Stimulated activated CD4-positive, alpha-beta T cell treated with anti-CD3 and anti-CD28 coated beads, Interleukin-1b, Interleukin-23, amount 100 ng/mL, for 1 hour (primary cell): ENCODE results near the gene POLR1F.
"Not testable (repeated sequence)": the region's sequence is repeated elsewhere in the genome, so short reads cannot be mapped to it uniquely, and the experiment has no call there.

Experiments
- DNase-seq, 2 donors: peaks; one replicate each; pipeline ENCODE4 v3.0.0-alpha.2; 2020; ENCODE audit warnings: low read depth in 2 of 2

POLR1F gene, protein sequence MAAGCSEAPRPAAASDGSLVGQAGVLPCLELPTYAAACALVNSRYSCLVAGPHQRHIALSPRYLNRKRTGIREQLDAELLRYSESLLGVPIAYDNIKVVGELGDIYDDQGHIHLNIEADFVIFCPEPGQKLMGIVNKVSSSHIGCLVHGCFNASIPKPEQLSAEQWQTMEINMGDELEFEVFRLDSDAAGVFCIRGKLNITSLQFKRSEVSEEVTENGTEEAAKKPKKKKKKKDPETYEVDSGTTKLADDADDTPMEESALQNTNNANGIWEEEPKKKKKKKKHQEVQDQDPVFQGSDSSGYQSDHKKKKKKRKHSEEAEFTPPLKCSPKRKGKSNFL

DNA sequence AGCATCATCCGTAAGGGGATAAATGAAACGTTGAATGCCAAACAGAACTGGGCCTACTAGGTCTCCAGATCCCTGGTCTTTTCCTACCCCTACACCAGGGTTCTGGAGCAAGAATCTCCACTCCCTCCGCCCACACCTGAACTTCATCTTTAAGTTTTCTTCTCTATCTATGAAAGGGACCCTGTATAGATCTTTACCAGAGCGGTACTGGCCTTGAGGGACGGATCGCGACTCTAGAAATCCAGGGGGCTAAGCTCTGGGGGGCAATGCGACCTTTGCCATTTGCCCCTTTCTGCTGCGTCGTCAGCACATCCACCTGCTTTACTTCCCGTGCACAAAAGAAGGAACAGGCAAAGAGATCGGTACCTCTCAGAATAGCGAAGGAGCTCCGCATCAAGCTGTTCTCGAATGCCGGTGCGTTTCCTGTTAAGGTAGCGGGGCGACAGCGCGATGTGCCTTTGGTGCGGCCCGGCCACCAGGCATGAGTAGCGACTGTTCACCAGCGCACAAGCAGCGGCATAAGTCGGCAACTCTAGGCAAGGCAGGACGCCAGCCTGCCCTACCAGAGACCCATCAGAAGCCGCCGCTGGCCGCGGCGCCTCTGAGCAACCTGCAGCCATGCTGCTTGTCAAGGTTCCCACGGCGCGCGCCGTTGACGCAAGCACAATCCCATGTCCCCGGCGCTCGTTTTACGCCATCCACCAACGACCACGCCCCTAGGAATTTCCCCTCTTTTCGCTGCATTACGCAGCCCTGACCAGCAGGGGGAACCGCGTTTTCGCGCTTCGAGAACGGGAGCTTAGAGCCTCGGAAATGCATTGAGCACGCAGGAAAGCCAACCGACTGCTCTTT, at the start of gene POLR1F:
Gene POLR1F (minus strand): TSS at position 641 of the 852 bp plus-strand sequence. CDS start 21 bp downstream, at position 620.
- DNase-seq = peak; percentile 81 to 92

DNA sequence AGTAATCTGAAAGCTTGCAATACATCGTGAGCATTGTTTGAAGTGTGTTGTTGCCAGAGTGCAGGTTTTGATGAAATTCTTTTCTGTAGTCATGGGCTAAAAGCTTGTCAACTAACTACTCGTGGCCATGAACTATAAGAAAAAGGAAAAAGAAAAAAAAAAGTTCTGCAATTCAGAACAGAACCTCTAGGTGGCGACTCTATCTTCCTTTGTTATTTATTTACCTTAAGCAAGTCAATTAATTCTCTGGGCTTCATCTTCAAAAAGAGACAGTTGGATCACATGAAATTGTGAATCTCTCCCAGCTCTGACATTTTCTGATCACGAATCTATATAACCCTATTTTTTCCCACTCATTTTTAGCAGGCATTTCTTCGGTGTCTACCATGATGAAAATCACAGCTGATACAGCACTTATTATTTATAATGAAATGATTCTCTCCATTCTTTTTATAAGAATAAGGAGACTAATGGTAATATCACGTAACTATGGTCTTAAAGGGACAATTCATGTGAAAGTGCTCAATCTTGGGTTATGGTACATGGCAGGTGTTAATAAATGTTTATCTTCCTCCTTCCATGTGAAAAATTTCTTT, 45.8 kb upstream of the POLR1F start:
- DNase-seq = no peak

DNA sequence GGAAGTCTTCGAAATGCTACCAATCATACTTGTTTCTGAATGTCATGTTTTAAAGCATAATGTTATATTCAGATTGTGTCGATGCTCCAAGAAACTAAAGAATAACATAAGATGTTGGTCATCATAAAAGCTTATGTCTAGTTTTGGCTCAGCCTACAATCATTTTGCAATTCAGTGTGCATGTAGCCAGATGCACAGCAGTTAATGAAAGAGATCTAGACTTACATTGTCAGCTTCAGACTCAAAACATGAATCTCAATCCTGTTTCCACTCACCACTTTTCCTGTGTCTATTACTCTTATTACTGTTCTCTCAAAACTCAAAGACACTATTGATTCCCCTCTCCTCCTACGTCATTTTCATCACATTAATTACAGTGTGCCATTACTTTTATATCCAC, 43.2 kb upstream of the POLR1F start:
- DNase-seq = no peak

DNA sequence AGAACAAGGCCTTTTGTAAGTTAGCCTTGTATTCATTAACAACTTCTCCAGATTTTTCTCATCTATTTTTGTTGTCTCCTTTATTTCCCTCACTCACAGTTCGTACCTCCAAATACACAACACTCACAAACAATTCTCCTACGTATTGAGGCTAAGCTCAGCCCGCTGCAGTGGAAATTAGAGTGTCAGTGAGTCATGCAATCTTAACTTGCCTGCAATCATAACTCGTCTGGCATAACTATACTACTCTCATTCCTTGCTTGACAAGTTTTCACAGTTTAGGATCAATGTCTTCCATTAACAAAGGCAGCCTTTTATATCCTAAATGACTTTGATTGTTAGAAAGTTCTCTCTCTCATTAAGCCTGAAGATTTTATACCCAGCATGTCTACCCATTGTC, 40.8 kb upstream of the POLR1F start:
- DNase-seq = no peak

DNA sequence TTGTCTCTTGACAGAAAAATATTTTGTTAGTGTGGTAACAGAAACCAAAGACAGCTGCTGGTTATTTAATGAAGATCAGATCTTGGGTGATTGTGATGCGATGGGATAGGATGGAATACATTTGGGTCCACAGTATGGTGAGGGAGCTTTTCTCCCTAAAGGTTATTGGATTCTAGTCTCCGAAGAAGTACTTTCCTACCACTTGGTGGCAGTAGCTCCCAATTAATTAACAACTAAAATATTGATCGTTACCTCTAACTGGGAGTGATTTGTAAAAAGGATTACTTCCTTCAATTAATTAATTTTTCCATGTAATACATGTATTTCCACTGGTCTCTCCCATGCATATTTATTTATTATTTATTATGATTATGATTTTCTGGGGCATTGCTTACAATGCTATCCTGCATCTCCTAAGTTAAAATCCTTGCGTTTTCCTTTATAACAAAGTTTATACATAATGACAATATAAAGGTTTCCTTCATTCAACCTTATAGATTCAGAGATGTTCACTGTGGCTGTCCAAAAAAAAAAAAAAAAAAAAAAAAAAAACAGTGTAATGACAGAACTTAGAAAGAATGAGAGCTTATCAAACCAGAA, 39.0 kb upstream of the POLR1F start:
- no peak for DNase-seq

DNA sequence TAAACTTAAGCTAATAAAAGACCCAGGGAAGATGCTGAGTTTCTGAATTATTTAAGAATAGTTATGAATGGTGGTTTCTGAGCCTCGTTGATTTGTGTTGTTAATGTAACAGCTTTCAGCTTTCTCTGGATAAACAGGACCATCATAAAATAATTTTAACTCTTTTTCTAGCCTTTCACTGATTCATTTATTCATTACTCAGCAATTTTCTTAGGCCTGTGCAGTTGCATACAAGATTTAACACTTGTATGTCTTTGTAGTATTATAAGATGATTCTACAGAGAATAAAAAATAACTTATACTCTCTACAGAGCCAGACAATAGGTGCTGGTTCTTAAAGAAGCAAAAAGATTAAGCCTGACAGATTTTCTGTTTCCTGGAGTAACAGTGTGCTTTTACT, 35.2 kb upstream of the POLR1F start:
- DNase-seq = no peak

DNA sequence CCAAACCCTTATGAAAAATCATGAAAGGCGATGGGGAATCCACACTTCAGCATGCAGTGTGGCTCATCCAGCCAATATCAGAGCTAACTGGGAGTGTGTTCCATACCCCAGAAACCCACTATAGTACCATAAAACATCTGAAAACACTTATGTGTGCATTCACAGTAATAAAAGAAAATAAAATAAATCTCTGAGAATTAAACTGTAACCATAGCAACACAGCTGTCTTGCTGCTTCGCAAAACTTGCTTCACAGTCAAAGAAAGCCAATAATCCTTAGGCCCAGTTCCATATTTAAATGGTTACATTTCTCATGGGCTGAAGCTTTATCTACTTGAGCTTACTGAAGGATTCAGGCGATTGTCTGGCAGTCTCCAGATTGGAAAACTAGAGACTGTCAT, 19.9 kb upstream of the POLR1F start:
- DNase-seq = no peak

DNA sequence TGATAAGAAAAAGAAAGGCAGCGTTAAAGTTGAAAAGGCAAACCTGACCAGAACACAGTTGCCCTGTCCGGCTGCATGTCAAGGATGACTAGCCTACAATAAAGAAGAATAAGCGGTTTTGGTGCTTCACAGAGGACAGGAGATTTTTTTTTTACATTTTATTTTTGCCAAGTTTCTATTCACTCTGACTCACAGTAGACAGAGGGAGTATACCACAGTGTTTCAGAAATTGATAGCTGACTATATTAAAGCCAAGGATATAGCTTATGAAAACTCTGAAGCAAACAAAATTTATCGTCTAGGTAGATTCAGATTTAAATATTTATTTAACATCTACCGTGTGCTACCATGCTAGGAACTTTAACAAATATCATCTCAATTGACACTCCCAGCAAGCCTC, 16.9 kb upstream of the POLR1F start:
- DNase-seq = no peak

DNA sequence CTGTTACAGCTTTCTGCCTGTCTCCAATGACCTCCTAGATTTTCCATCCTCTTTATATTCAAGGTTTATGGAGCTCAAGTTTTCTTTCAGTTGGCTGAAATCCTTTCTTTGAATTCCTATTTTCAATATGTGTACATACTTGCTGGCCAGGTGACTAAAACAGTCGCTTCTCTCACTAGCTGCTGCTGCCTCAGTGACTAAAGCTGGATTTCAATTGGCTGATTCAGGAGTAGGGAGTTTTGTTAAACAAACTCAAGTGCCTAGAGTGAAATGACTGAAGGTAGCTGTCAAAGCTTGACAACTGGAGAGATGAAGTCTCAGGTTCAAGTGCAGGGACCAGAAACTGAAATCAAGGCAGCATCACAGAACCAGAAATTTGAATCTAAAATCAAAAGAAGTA, 6.7 kb upstream of the POLR1F start:
- DNase-seq = no peak

DNA sequence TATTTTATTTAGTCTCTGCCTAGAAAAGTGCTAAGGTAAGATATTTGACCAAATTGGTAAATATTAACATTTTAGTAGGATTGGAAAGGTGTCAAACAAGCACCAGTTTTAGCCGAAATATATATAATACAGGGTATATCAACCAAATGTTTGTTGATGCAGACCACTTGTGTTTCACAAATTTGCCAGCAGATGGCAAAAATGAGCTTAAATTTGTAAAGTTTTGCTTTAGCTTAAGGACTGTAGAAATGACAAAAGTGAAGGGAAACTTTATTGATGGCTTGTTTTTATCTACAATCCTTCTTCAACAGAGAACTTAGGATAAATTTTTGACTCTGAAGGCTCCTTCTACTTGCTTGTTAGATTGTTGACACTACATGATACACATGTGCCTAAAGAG, 4.8 kb upstream of the POLR1F start:
- DNase-seq = peak in 1 of 2 donors; percentile 14

DNA sequence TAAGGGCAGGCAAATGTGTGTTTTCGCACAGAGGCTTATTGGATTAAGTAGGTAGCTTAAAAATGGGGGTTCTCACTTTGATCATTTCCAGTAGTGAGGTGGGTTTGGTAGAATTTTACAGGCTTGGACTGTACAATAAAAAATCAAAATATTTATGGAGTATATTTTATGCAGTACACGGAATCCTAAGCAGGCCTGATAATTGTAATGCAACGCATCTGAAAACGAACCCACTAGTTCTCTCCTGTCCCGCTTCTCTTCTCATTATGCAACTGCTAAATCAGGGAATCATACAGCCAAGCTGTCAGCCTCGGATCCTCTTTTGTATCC, 377 bp upstream of the POLR1F start:
- no peak for DNase-seq

DNA sequence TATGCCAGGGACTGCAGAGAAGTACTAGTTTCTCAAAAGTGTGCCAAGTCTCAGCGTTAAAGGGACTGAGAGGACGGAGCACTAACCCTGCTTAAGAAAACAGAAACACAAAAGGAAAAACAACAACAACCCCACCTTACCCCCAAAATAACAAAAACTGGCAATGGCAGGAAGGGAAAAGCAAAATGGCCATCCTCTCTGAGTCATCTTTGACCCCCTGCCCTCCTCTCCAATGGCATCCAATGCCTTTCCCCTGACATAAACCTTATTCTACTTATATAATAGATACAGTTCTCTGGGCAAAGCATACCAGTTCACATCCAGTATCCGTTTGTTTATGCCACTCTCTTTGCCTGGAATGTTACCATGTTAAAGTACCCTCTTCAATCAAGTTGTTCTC, 1.6 kb downstream of the POLR1F start:
- DNase-seq = no peak

DNA sequence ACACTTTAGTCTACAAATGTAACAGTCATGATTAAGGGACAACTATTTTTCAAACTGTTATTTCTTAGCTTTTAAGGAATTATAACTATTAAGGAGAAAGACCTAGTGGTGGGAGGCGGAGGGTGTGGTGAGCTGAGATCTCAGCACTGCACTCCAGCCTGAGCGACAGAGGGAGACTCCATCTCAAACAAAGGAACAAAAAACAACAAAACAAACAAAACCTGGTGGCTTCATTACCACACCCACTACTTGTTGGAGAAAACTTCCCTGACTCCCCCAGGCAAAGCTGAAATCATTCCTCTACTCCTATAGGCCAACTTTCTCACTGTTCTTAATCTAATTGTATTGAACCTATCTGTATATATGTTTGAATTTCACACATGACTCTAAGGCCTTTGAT, 3.2 kb downstream of the POLR1F start:
- no peak for DNase-seq

DNA sequence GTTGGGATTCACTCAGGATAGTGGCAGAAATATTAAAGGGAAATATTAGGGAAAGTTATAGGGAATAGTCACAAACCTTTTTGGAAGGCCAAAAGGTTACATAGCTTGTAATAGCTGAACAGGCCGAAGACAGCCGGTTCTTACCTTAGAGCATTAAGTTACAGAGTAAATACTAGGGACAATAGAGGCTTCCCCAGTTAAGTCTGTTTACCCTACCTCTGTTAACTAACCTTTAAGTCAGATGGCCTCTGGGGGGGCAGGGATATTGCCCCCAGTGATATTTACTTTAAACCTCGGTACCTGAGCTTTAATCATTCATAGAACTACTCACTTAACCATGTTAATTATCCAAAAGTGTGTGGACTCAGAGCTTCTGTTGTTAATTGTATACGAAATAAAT, 7.4 kb downstream of the POLR1F start:
- no peak for DNase-seq

DNA sequence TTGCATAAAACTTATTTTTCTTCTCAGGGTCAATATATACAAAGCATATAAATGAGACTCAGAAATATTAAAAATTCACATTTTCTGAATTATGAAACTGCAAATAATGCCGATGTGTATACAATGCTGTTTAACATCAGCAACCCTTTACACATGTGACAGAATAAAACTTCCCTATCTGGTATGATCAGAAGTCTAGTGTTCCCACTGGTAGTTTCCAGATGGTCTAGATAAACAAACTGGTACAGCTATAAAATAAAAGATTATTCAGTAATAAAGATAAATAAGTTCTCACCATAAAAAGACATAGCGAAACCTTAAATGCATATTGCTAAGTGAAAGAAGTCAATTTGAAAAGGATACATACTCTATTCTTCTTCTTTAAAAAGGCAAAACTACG, 7.9 kb downstream of the POLR1F start:
- DNase-seq = no peak

DNA sequence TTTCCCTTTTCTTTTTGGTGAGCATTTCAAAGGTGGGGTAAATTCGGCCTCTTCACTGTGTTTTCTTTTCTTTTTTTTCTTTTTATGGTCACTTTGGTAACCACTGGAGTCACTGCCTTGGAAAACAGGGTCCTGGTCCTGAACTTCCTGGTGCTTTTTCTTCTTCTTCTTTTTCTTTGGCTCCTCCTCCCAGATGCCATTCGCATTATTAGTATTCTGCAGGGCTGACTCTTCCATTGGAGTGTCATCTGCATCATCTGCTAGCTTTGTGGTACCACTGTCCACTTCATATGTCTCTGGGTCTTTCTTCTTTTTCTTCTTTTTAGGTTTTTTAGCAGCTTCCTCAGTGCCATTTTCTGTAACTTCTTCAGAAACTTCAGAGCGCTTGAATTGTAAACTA, 10.5 kb downstream of the POLR1F start:
- no peak for DNase-seq

DNA sequence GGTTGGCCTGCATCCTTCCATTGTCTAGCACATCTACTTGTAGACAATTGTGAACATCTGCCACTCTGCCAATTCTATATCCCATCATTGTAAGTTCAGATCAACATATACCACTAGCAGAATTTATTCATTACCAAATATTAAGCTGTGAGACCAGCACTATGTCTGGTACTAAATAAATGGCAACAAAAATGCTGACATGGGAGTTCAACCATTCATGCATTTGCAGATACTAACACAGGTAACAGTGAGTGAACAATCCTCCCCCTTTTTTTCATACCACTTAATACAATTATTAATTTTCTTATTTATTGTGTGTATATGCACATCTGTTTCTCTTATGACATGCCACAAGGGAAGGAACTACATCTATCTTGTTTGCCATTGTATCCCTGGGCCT, 11.9 kb downstream of the POLR1F start:
- DNase-seq = no peak

DNA sequence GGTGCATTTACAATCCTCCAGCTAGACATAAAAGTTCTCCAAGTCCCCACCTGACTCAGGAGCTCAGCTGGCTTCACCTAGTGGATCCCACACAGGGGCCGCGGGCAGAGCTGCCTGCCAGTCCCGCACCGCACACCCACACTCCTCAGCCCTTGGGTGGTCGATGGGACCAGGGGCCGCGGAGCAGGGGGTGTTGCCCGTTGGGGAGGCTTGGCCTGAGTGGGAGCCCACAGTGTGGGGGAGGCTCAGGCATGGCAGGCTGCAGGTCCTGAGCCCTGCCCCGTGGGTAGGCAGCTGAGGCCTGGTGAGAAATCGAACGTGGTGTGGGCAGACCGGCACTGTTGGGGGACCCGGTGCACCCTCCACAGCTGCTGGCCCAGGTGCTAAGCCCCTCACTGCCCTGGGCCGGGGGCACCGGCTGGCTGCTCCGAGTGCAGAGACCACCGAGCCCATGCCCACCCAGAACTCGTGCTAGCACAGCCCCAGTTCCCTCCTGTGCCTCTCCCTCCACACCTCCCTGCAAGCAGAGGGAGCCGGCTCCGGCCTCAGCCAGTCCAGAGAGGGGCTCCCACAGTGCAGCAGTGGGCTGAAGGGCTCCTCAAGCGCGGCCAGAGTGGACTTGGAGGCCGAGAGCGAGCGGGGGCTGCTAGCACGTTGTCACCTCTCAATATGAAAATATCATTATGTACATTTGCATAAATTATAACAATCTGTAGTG, 16.6 kb downstream of the POLR1F start:
- no peak for DNase-seq

DNA sequence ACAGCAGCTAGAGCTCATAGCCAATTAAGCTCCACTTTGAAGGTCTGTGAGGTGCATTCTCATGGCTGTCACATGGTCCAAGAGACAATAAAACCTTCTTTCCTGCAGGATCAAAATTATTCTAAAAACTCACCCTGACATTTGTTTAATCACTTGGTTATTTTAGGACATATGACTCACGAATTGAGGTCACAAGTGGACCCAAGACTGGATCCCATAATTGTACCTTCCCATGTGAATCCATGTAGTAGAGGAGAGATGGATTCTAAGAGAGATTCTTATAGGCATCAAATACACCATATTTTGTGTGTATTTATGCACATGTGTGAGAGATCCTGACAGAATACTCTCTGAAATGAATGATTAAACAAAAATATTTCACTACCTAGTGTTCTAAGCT, 18.1 kb downstream of the POLR1F start:
- no peak for DNase-seq

DNA sequence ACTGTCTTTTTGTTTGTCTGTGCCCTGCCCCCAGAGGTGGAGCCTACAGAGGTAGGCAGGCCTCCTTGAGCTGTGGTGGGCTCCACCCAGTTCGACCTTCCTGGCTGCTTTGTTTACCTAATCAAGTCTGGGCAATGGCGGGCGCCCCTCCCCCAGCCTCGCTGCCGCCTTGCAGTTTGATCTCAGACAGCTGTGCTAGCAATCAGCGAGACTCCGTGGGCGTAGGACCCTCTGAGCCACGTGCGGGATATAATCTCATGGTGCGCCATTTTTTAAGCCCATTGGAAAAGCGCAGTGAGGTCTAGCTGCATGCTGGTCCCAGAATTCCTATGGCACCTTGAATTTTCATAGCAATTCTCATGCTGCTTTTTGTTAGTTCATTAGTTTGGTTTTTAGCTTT, 19.7 kb downstream of the POLR1F start:
- not testable (repeated sequence) for DNase-seq

DNA sequence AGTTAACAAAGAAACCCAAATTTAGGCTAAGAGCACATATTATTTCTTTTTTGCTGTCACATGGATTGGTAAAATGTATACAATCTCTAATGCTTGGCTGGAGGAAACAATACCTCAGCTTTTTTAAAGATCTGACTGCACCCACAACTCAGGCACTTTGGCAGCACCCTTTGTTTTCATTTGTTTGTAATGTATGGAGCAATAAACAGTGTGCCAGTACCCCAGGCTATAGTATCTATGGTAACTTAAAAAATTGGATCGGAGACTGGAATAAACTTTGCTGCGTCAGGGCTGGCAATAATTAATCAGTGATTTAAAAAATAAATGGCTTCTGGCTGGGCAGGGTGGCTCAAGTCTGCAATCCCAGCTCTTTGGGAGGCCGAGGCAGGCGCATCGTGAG, 27.2 kb downstream of the POLR1F start:
- DNase-seq = no peak

DNA sequence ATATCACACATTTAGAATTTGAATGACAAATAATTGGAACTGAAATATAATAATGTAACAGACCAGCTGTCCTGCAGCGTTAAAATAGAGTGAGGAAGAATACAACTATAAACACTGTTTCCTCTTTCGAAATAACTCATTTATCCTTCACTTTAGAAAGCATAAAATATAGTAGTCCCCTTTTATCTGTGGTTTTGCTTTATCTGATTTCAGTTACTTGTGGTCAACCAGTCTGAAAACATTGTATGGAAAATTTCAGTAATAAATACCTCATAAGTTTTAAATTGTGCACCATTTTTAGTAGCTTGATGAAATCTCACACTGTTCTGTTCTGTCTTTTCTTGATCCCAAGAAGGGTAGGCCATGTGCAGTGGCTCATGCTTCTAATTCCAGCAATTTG, 31.7 kb downstream of the POLR1F start:
- DNase-seq = no peak
